ENCODE data around the gene TRPM7. TPM values are rescaled to one million over a fixed set of nuclear protein-coding genes. Genes with fewer than 3 reads are reported as not detected.

Gene TRPM7
- total and polyA plus RNA-seq, 2 of the 13 experiments (the other 11 are each of a cell fraction or from before 2014, with no cell fraction given), result 11.0 to 36.0 TPM

GRCh38 chr15:50542887-50543210 lies 143.7 kb downstream of the TRPM7 start (continued):
- TF ChIP-seq ZNF574 (CRISPR knock-in tag; IDR thresholded peaks at IDR 0.05), result no peak
- TF ChIP-seq, protein P1, sequence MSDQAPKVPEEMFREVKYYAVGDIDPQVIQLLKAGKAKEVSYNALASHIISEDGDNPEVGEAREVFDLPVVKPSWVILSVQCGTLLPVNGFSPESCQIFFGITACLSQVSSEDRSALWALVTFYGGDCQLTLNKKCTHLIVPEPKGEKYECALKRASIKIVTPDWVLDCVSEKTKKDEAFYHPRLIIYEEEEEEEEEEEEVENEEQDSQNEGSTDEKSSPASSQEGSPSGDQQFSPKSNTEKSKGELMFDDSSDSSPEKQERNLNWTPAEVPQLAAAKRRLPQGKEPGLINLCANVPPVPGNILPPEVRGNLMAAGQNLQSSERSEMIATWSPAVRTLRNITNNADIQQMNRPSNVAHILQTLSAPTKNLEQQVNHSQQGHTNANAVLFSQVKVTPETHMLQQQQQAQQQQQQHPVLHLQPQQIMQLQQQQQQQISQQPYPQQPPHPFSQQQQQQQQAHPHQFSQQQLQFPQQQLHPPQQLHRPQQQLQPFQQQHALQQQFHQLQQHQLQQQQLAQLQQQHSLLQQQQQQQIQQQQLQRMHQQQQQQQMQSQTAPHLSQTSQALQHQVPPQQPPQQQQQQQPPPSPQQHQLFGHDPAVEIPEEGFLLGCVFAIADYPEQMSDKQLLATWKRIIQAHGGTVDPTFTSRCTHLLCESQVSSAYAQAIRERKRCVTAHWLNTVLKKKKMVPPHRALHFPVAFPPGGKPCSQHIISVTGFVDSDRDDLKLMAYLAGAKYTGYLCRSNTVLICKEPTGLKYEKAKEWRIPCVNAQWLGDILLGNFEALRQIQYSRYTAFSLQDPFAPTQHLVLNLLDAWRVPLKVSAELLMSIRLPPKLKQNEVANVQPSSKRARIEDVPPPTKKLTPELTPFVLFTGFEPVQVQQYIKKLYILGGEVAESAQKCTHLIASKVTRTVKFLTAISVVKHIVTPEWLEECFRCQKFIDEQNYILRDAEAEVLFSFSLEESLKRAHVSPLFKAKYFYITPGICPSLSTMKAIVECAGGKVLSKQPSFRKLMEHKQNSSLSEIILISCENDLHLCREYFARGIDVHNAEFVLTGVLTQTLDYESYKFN (CRISPR knock-in tag; conservative IDR thresholded peaks at IDR 0.05), result peak; percentile 58; the same call in 1 of the 2 replicates
- TF ChIP-seq, protein P2, sequence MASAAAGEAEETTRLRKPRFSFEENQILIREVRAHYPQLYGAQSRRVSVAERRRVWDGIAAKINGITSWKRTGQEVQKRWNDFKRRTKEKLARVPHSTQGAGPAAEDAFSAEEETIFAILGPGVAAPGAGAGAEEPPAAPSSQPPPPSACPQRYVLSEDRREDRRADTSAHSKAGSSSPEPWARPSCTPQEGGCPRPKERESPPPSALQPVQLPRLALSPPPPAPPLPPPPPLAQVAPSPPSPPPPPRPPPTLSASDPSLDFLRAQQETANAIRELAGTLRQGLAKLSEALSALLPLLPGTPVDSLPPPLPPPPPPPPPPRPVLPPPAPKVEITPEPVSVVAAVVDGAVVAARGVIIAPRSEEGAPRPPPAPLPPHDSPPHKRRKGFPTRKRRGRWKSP (CRISPR knock-in tag; IDR thresholded peaks at IDR 0.05), result no peak
- peak; percentile 47; the same call in 1 of the 2 replicates for TF ChIP-seq FOXO1 (CRISPR knock-in tag; IDR thresholded peaks at IDR 0.05)
- TF ChIP-seq, protein P3, sequence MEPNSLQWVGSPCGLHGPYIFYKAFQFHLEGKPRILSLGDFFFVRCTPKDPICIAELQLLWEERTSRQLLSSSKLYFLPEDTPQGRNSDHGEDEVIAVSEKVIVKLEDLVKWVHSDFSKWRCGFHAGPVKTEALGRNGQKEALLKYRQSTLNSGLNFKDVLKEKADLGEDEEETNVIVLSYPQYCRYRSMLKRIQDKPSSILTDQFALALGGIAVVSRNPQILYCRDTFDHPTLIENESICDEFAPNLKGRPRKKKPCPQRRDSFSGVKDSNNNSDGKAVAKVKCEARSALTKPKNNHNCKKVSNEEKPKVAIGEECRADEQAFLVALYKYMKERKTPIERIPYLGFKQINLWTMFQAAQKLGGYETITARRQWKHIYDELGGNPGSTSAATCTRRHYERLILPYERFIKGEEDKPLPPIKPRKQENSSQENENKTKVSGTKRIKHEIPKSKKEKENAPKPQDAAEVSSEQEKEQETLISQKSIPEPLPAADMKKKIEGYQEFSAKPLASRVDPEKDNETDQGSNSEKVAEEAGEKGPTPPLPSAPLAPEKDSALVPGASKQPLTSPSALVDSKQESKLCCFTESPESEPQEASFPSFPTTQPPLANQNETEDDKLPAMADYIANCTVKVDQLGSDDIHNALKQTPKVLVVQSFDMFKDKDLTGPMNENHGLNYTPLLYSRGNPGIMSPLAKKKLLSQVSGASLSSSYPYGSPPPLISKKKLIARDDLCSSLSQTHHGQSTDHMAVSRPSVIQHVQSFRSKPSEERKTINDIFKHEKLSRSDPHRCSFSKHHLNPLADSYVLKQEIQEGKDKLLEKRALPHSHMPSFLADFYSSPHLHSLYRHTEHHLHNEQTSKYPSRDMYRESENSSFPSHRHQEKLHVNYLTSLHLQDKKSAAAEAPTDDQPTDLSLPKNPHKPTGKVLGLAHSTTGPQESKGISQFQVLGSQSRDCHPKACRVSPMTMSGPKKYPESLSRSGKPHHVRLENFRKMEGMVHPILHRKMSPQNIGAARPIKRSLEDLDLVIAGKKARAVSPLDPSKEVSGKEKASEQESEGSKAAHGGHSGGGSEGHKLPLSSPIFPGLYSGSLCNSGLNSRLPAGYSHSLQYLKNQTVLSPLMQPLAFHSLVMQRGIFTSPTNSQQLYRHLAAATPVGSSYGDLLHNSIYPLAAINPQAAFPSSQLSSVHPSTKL (CRISPR knock-in tag; IDR thresholded peaks at IDR 0.05), result peak; percentile 85
- TF ChIP-seq HDAC2 (CRISPR knock-in tag; IDR thresholded peaks at IDR 0.05), result 0 out of 2 replicates have a peak, but pooled peaks have one; percentile 38
- TF ChIP-seq FOXA1 (IDR thresholded peaks at IDR 0.05), result no peak
- TF ChIP-seq FOXA1 (CRISPR knock-in tag; IDR thresholded peaks at IDR 0.05), result peak; percentile 72
- TF ChIP-seq ZNF709 (CRISPR knock-in tag; IDR thresholded peaks at IDR 0.05), result no peak
- TF ChIP-seq NCOA2 (CRISPR knock-in tag; IDR thresholded peaks at IDR 0.05), result peak; percentile 75
- peak; percentile 92 for TF ChIP-seq RARA (CRISPR knock-in tag; IDR thresholded peaks at IDR 0.05)
- peak; percentile 79; the same call in 1 of the 2 replicates for TF ChIP-seq ARID3A (IDR thresholded peaks at IDR 0.05; ENCODE audit: low read depth, low read length)
- TF ChIP-seq SOX5 (CRISPR knock-in tag; IDR thresholded peaks at IDR 0.05; ENCODE audit: borderline replicate concordance), result peak; percentile 20; the same call in 1 of the 2 replicates
- TF ChIP-seq, protein P4, sequence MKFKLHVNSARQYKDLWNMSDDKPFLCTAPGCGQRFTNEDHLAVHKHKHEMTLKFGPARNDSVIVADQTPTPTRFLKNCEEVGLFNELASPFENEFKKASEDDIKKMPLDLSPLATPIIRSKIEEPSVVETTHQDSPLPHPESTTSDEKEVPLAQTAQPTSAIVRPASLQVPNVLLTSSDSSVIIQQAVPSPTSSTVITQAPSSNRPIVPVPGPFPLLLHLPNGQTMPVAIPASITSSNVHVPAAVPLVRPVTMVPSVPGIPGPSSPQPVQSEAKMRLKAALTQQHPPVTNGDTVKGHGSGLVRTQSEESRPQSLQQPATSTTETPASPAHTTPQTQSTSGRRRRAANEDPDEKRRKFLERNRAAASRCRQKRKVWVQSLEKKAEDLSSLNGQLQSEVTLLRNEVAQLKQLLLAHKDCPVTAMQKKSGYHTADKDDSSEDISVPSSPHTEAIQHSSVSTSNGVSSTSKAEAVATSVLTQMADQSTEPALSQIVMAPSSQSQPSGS (CRISPR knock-in tag; IDR thresholded peaks at IDR 0.05), result peak; percentile 51; the same call in 1 of the 2 replicates
